ENCODE results near the gene CHST12.

- TF ChIP-seq CTCF (IDR thresholded peaks at IDR 0.05) = no peak
- TF ChIP-seq POLR2A (IDR thresholded peaks at IDR 0.05) = no peak
Observed at GRCh38 chr7:2481195-2481594, 77.8 kb downstream of the CHST12 start.

Measured in right lobe of liver (tissue), 4 donors.